ENCODE measurements around the gene KREMEN1.

GRCh38 chr22:29073618-29074275, 912 bp downstream of the KREMEN1 start:
- TF ChIP-seq CTCF (IDR thresholded peaks at IDR 0.05 in 2 of 3, conservative IDR thresholded peaks at IDR 0.05 in 1 of 3; ENCODE audit: borderline replicate concordance in 1 of 3, insufficient read depth in 1 of 3, low read depth in 2 of 3, low read length in 2 of 3) (no peak), ZNF274 (IDR thresholded peaks at IDR 0.05; ENCODE audit: low read depth, low read length) (no peak), EZH2phosphoT487 (IDR thresholded peaks at IDR 0.05; ENCODE audit: borderline replicate concordance) (no peak), EZH2 (IDR thresholded peaks at IDR 0.05) (no peak), ZBTB33 (IDR thresholded peaks at IDR 0.05; ENCODE audit: extremely low read depth, insufficient replicate concordance, low read length) (no peak), POLR2AphosphoS5 (IDR thresholded peaks at IDR 0.05; ENCODE audit: low read depth, low read length) (no peak), ZFX (IDR thresholded peaks at IDR 0.05) (no peak), POLR2A (IDR thresholded peaks at IDR 0.05; ENCODE audit: borderline replicate concordance, extremely low read depth, insufficient read depth, insufficient read length) (no peak), ATF3 (IDR thresholded peaks at IDR 0.05) (no peak), CEBPB (IDR thresholded peaks at IDR 0.05; ENCODE audit: low read depth) (no peak), SIN3A (IDR thresholded peaks at IDR 0.05; ENCODE audit: low read depth) (no peak)
